K562 (cell line): ENCODE data around the gene KCNIP2. TPM values are rescaled to one million over a fixed set of nuclear protein-coding genes. Genes with fewer than 3 reads are reported as not detected.

Experiments
- CBX3 ChIP-seq, 2 experiments: IDR thresholded peaks; 1 replicate in 1 of 2; 2 replicates in 1 of 2; pipeline ENCODE4 v1.6.1; 2012; ENCODE audit warnings: inconsistent platforms in 2 of 2, low read length in 2 of 2, borderline replicate concordance in 1 of 2, control low read depth in 1 of 2
- GABPB1 ChIP-seq: sonication (generic); formaldehyde crosslinking; IDR thresholded peaks from 2 replicates; pipeline ENCODE4 v1.8.0; 2022; ENCODE audit warnings: mild to moderate bottlenecking, missing genetic modification reagents
- HDAC1 ChIP-seq, 2 experiments: fragments of 450-650 bp; IDR thresholded peaks; 2 replicates each; pipeline ENCODE4 v1.6.1; 2016 to 2017; ENCODE audit warnings: inconsistent platforms in 1 of 2, mild to moderate bottlenecking in 1 of 2, moderate library complexity in 1 of 2
- JUND ChIP-seq, 2 experiments: IDR thresholded peaks; 2 replicates in 1 of 2; 3 replicates in 1 of 2; pipeline ENCODE4 v1.6.1; 2011; ENCODE audit warnings: borderline replicate concordance in 2 of 2, low read depth in 2 of 2, low read length in 2 of 2, improper control_type of control experiment in 1 of 2, missing biosample characterization in 1 of 2, missing genetic modification characterization in 1 of 2, missing genetic modification reagents in 1 of 2
- MAFK ChIP-seq: IDR thresholded peaks from 2 replicates; pipeline ENCODE4 v1.6.1; 2011; ENCODE audit warnings: low read length, improper control_type of control experiment
- RBBP5 ChIP-seq: fragments of 200-600 bp; sonication (generic); IDR thresholded peaks from 2 replicates; pipeline ENCODE4 v1.6.1; 2012; ENCODE audit warnings: borderline replicate concordance, mild to moderate bottlenecking, low read length, control low read depth, inconsistent platforms; ENCODE audit not compliant: insufficient read depth, poor library complexity, severe bottlenecking
- TAF1 ChIP-seq: IDR thresholded peaks from 2 replicates; pipeline ENCODE4 v1.6.1; 2011; ENCODE audit warnings: mild to moderate bottlenecking, low read length, moderate library complexity; ENCODE audit not compliant: insufficient read depth, control insufficient read depth, severe bottlenecking; ENCODE audit errors: extremely low read depth
- ZC3H4 ChIP-seq: sonication (generic); formaldehyde crosslinking; IDR thresholded peaks from 2 replicates; pipeline ENCODE4 v1.9.0; 2021; ENCODE audit warnings: missing genetic modification reagents, borderline replicate concordance
- ZNF384 ChIP-seq: IDR thresholded peaks from 2 replicates; pipeline ENCODE4 v1.6.1; 2012; ENCODE audit warnings: low read depth, low read length, improper control_type of control experiment
- polyA plus RNA-seq, 8 experiments: library from polyadenylated mRNA; depleted of rRNA in 4 of 8; stranded (reverse) in 5 of 8; unstranded in 3 of 8; fragments of >200 nt; fragmentation: Nextera tagmentation in 2 of 8; fragmentation: Illumina TruSeq in 1 of 8; extraction: Ambion mirVana in 2 of 8; extraction: Trizol in 1 of 8; gene quantifications; 2 replicates each; pipeline versions ENCODE4 v1.2.1 to v1.2.3, GENCODE V29; 2011 to 2014; ENCODE audit warnings: inconsistent platforms in 1 of 8, missing spikeins in 1 of 8
- total RNA-seq, 7 experiments: library from RNA; depleted of rRNA in 6 of 7; stranded (reverse); fragments of >200 nt in 6 of 7; fragmentation: Illumina TruSeq in 2 of 7; extraction: Trizol in 2 of 7; gene quantifications; 2 replicates each; pipeline versions ENCODE4 v1.2.1 to v1.2.3, GENCODE V29; 2011 to 2021; ENCODE audit warnings: low replicate concordance in 1 of 7
- TF ChIP-seq, protein P1 (sequence below), 2 experiments: IDR thresholded peaks; 2 replicates each; pipeline ENCODE4 v1.6.1; 2011; ENCODE audit warnings: borderline replicate concordance in 1 of 2, control low read depth in 1 of 2, low read depth in 1 of 2, low read length in 1 of 2, mild to moderate bottlenecking in 1 of 2, mixed read lengths in 1 of 2, moderate library complexity in 1 of 2; ENCODE audit not compliant: insufficient read depth in 1 of 2, insufficient read length in 1 of 2, poor library complexity in 1 of 2, severe bottlenecking in 1 of 2; ENCODE audit errors: extremely low read depth in 1 of 2
- TF ChIP-seq, protein P2 (sequence below), 2 experiments: fragments of 450-650 bp; conservative IDR thresholded peaks; 2 replicates each; pipeline ENCODE4 v1.6.1; 2017; ENCODE audit warnings: mild to moderate bottlenecking in 2 of 2, moderate library complexity in 2 of 2
- TF ChIP-seq, protein P3 (sequence below), 2 experiments: fragments of 250-450 bp in 1 of 2; fragments of 450-650 bp in 1 of 2; sonication (Bioruptor Pico) in 1 of 2; IDR thresholded peaks; 2 replicates each; pipeline versions ENCODE4 v1.6.1 to v1.8.0; 2016 to 2021; ENCODE audit warnings: mild to moderate bottlenecking in 2 of 2, moderate library complexity in 2 of 2, missing compliant biosample characterization in 1 of 2, missing genetic modification characterization in 1 of 2
- TF ChIP-seq, protein P4 (sequence below): sonication (generic); formaldehyde crosslinking; IDR thresholded peaks from 2 replicates; pipeline ENCODE4 v1.8.0; 2022; ENCODE audit warnings: mild to moderate bottlenecking, missing genetic modification reagents
- TF ChIP-seq, protein P5 (sequence below): sonication (generic); formaldehyde crosslinking; IDR thresholded peaks from 2 replicates; pipeline ENCODE4 v1.9.0; 2022; ENCODE audit warnings: mild to moderate bottlenecking, missing genetic modification reagents

Gene KCNIP2
- total and polyA plus RNA-seq, 9 of the 15 experiments (the other 6 are each of a cell fraction or from before 2014, with no cell fraction given), result 2.5 to 7.6 (median 4.1) TPM

DNA sequence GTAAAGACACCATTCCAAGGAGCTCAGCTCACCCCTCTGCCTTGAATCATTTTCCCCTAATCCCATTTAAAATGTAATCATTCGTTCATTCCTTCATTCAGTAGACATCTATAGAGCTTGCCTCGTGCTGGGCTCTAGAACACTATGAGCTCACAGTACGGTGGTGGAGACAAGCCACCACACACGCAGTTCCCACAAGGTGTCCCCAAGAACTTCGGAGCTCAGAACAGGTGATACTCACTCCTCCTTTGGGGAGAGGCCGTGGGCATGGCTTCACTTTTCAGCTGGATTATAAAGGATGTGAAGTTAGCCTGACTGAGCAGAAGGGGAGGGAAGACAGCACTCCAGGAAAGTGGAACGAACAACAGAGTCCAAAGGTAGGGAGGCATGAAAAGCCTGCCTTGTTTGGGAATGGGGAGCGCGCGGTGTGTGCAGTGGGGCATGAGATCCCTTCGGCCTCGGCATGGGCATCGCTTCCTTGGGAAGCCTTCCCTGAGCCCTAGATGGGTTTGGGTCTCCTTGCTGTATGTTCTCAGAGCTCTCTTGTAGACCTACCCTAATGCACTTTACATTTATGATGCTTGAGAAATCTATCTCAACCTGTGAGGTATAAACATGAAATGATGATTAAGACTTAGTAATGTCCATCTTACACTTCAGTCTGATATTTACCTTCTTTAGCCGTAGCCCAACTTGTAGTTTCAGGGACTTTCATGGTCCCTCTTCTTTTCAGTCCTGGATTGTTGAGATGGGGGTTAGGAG lies 24.5 kb downstream of the KCNIP2 start (continued):
- TF ChIP-seq TAF1 (peak; percentile 16), HDAC1 (IDR thresholded peaks at IDR 0.05) (peak in 1 of 2 experiments; percentile 40; a peak in 1 of 4 replicates), RBBP5 (peak; percentile 29), JUND (IDR thresholded peaks at IDR 0.05; ENCODE audit: borderline replicate concordance, low read depth, low read length) (peak; percentile 7; the same call in 1 of the 2 replicates), JUND (tag; IDR thresholded peaks at IDR 0.05; ENCODE audit: borderline replicate concordance, low read depth, low read length) (no peak), CBX3 (IDR thresholded peaks at IDR 0.05; ENCODE audit: borderline replicate concordance in 1 of 2, low read length in 2 of 2) (0 out of 3 replicates have a peak, but pooled peaks of 1 of the 2 experiments have one; percentile 13), MAFK (no peak), ZC3H4 (CRISPR knock-in tag) (0 out of 2 replicates have a peak, but pooled peaks have one; percentile 65), GABPB1 (no peak), ZNF384 (peak; percentile 59; the same call in 1 of the 2 replicates)
- TF ChIP-seq, protein P1, sequence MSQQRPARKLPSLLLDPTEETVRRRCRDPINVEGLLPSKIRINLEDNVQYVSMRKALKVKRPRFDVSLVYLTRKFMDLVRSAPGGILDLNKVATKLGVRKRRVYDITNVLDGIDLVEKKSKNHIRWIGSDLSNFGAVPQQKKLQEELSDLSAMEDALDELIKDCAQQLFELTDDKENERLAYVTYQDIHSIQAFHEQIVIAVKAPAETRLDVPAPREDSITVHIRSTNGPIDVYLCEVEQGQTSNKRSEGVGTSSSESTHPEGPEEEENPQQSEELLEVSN (IDR thresholded peaks at IDR 0.05; ENCODE audit: borderline replicate concordance in 1 of 2, extremely low read depth in 1 of 2, insufficient read depth in 1 of 2, insufficient read length in 1 of 2, low read depth in 1 of 2, low read length in 1 of 2, poor library complexity in 1 of 2, severe bottlenecking in 1 of 2), result peak in 1 of 2 experiments; percentile 6
- TF ChIP-seq, protein P2, sequence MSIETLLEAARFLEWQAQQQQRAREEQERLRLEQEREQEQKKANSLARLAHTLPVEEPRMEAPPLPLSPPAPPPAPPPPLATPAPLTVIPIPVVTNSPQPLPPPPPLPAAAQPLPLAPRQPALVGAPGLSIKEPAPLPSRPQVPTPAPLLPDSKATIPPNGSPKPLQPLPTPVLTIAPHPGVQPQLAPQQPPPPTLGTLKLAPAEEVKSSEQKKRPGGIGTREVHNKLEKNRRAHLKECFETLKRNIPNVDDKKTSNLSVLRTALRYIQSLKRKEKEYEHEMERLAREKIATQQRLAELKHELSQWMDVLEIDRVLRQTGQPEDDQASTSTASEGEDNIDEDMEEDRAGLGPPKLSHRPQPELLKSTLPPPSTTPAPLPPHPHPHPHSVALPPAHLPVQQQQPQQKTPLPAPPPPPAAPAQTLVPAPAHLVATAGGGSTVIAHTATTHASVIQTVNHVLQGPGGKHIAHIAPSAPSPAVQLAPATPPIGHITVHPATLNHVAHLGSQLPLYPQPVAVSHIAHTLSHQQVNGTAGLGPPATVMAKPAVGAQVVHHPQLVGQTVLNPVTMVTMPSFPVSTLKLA (conservative IDR thresholded peaks at IDR 0.05), result 0 out of 4 replicates have a peak, but pooled peaks have one; percentile 5 to 10
- TF ChIP-seq, protein P3, sequence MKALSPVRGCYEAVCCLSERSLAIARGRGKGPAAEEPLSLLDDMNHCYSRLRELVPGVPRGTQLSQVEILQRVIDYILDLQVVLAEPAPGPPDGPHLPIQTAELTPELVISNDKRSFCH (CRISPR knock-in tag; IDR thresholded peaks at IDR 0.05), result no peak
- TF ChIP-seq, protein P3 (tag; IDR thresholded peaks at IDR 0.05), result 0 out of 2 replicates have a peak, but pooled peaks have one; percentile 41
- TF ChIP-seq, protein P4, sequence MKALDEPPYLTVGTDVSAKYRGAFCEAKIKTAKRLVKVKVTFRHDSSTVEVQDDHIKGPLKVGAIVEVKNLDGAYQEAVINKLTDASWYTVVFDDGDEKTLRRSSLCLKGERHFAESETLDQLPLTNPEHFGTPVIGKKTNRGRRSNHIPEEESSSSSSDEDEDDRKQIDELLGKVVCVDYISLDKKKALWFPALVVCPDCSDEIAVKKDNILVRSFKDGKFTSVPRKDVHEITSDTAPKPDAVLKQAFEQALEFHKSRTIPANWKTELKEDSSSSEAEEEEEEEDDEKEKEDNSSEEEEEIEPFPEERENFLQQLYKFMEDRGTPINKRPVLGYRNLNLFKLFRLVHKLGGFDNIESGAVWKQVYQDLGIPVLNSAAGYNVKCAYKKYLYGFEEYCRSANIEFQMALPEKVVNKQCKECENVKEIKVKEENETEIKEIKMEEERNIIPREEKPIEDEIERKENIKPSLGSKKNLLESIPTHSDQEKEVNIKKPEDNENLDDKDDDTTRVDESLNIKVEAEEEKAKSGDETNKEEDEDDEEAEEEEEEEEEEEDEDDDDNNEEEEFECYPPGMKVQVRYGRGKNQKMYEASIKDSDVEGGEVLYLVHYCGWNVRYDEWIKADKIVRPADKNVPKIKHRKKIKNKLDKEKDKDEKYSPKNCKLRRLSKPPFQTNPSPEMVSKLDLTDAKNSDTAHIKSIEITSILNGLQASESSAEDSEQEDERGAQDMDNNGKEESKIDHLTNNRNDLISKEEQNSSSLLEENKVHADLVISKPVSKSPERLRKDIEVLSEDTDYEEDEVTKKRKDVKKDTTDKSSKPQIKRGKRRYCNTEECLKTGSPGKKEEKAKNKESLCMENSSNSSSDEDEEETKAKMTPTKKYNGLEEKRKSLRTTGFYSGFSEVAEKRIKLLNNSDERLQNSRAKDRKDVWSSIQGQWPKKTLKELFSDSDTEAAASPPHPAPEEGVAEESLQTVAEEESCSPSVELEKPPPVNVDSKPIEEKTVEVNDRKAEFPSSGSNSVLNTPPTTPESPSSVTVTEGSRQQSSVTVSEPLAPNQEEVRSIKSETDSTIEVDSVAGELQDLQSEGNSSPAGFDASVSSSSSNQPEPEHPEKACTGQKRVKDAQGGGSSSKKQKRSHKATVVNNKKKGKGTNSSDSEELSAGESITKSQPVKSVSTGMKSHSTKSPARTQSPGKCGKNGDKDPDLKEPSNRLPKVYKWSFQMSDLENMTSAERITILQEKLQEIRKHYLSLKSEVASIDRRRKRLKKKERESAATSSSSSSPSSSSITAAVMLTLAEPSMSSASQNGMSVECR (CRISPR knock-in tag), result 0 out of 2 replicates have a peak, but pooled peaks have one; percentile 12
- TF ChIP-seq, protein P5, sequence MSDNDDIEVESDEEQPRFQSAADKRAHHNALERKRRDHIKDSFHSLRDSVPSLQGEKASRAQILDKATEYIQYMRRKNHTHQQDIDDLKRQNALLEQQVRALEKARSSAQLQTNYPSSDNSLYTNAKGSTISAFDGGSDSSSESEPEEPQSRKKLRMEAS (CRISPR knock-in tag), result peak; percentile 80
